IMR-90 (cell line): ENCODE results near the gene STARD10.

ENCODE experiments used
- CTCF ChIP-seq: conservative IDR thresholded peaks from 2 replicates; pipeline ENCODE4 v1.5.1; 2012; ENCODE audit warnings: mild to moderate bottlenecking, low read depth, low read length, improper control_type of control experiment
- MXI1 ChIP-seq: IDR thresholded peaks from 2 replicates; pipeline ENCODE4 v1.6.1; 2012; ENCODE audit warnings: low read depth, mild to moderate bottlenecking, low read length, moderate library complexity, borderline replicate concordance
- POLR2A ChIP-seq: IDR thresholded peaks from 2 replicates; pipeline ENCODE4 v1.6.1; 2012; ENCODE audit warnings: mild to moderate bottlenecking, low read depth, low read length
- RAD21 ChIP-seq: IDR thresholded peaks from 2 replicates; pipeline ENCODE4 v1.6.1; 2012; ENCODE audit warnings: low read length, improper control_type of control experiment
- SMC3 ChIP-seq: fragments of 150-350 bp; IDR thresholded peaks from 2 replicates; pipeline ENCODE4 v1.6.1; 2016; ENCODE audit warnings: low read depth, mild to moderate bottlenecking, antibody characterized with exemption, low read length, moderate library complexity

- TF ChIP-seq CTCF: no peak
- no peak for TF ChIP-seq POLR2A
- no peak for TF ChIP-seq SMC3
- no peak for TF ChIP-seq MXI1
- no peak for TF ChIP-seq RAD21
Observed at GRCh38 chr11:72723508-72723907, 70.3 kb downstream of the STARD10 start.
